ENCODE data around the gene KCNE2.
"Not testable (repeated sequence)": the region's sequence is repeated elsewhere in the genome, so short reads cannot be mapped to it uniquely, and the experiment has no call there.

- not testable (repeated sequence) for TF ChIP-seq CTCF (conservative IDR thresholded peaks at IDR 0.05; ENCODE audit: low read length); EZH2phosphoT487 (IDR thresholded peaks at IDR 0.05; ENCODE audit: borderline replicate concordance)
These were observed 42.3 kb downstream of the KCNE2 start for GRCh38 chr21:34406102-34406501.

Data from Loucy (cell line).